ENCODE results near the gene HDAC9. TPM values are rescaled to one million over a fixed set of nuclear protein-coding genes. Genes with fewer than 3 reads are reported as not detected.

HDAC9 gene
- total RNA-seq, 1 experiment from 2014 or later, result 3.0 TPM

GRCh38 chr7:18893156-18893555 is 397.6 kb downstream of the HDAC9 start:
- no peak for DNase-seq (ENCODE audit: low spot score)

GRCh38 chr7:18894155-18894554 is 398.6 kb downstream of the HDAC9 start:
- peak; percentile 4 for DNase-seq (ENCODE audit: low spot score)

- peak; percentile 5 for DNase-seq (ENCODE audit: low spot score)
These were observed 399.9 kb downstream of the HDAC9 start for GRCh38 chr7:18895456-18895855.

- no peak for DNase-seq (ENCODE audit: low spot score)
These were observed 400.9 kb downstream of the HDAC9 start for GRCh38 chr7:18896343-18896975.

GRCh38 chr7:18900236-18900635 is 404.7 kb downstream of the HDAC9 start:
- DNase-seq (ENCODE audit: low spot score), result no peak

GRCh38 chr7:18900803-18901202 is 405.3 kb downstream of the HDAC9 start:
- DNase-seq (ENCODE audit: low spot score), result no peak

- no peak for DNase-seq (ENCODE audit: low spot score)
These were observed 405.8 kb downstream of the HDAC9 start for GRCh38 chr7:18901351-18901750.

- no peak for DNase-seq (ENCODE audit: low spot score)
These were observed 406.5 kb downstream of the HDAC9 start for GRCh38 chr7:18901982-18902421.

- DNase-seq (ENCODE audit: low spot score), result no peak
These were observed 407.3 kb downstream of the HDAC9 start for GRCh38 chr7:18902892-18903291.

DNA sequence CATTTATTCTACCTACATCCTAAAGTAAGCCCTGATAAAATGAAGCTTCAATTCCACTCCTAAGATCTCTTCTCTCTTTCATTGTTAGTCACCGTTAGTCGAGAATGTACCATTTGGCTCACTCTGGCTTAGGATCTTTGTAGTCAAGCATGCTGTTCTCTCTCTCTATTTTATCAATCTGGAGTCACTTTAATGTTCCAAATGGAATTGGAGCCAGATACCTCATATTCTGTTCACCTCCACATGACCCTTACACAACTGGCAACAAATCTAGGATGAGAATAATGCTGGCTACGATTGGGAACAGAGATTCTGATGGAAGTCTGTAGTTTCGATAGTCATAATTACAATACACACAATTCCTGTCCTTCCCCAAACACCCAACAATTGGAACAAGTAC is 408.1 kb downstream of the HDAC9 start:
- no peak for DNase-seq (ENCODE audit: low spot score)

DNA sequence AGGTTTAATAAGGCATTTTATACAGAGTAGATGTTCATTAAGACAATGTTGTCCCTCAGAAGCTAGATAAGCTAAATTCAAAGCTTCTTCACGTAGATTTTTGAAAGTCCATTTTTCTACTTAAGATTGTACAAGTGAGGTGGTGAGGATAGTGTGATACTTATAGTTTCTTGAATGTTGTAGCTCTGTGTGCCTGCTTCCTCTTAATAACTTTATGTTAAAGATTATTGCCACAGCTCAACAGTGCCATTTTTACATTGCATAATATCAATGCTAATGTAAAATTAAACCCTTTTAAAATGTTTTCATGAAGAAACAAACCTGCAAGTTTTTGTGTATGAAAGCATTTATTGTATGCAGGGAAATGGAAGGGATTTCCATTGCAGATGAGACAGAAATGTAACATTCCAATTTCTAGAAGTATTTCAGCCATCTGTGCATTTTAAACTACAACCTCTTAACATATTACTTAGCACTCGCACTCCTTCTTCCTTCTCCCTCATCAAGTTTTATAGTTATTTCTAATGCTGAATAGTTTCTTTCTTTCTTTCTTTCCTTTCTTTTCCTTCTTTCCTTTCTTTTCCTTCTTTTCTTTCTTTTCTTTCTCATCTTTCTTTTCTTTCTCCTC is 409.9 kb downstream of the HDAC9 start:
- DNase-seq (ENCODE audit: low spot score), result no peak

DNA sequence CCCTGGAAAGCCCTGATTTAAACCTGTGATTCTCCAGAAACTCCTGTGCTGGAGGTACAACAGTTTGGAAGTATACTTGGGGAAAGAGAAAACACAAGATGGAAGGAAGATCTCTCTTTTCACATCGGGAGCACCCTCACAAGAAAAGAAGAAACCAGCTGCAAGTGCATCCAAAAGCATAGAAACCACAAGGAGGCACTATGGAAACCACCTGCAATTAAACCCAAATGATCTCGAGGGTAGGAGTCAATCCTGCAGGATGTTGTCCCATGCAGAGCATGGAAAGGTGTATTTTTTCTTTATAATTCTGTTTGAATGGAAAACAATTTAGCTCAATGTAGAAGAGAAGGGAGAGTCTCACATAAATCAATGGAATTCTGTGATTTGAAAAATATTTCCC is 411.4 kb downstream of the HDAC9 start:
- peak; percentile 1 for DNase-seq (ENCODE audit: low spot score)

- no peak for DNase-seq (ENCODE audit: low spot score)
These were observed 417.6 kb downstream of the HDAC9 start for GRCh38 chr7:18913106-18913505.

DNA sequence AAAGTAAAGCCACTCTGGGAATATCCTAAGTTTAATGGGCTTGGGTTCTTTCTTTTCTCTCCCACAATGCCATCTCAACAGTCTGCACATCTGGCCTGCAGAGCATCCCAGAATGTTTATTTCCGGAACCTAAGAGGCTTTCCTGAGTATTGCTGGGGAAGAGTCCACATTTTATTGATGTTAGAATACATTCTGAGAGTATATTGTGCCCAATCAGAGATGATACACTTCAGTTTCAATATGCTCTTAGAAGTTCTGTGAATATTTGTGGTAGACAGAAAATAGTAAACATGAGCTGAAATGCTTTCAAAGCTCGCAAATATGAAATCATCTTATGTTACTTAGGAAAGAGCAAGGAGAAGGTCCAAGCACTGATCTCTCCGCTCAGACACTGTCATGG is 421.3 kb downstream of the HDAC9 start:
- DNase-seq (ENCODE audit: low spot score), result no peak

DNA sequence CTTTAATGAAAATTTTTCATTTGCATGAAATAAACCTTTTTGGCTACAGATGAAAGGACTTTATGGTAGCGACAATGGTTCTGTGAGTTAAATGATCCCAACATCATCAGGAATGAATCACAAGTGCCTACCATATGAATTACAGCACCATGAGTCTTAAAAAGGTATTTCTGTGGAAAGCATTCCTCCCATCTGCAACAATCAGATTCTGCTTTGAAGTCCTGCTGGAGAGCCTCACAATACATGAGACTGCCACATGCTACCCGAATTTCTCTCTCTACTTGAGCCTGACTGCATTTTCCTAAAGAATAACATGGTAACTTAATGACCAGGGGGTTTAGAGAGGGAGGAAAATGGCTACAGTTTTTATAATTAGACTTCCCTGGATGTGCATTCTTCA is 431.6 kb downstream of the HDAC9 start:
- no peak for DNase-seq (ENCODE audit: low spot score)

GRCh38 chr7:18936265-18936664 is 440.7 kb downstream of the HDAC9 start:
- no peak for DNase-seq (ENCODE audit: low spot score)

- DNase-seq (ENCODE audit: low spot score), result no peak
These were observed 444.4 kb downstream of the HDAC9 start for GRCh38 chr7:18939771-18940592.

DNA sequence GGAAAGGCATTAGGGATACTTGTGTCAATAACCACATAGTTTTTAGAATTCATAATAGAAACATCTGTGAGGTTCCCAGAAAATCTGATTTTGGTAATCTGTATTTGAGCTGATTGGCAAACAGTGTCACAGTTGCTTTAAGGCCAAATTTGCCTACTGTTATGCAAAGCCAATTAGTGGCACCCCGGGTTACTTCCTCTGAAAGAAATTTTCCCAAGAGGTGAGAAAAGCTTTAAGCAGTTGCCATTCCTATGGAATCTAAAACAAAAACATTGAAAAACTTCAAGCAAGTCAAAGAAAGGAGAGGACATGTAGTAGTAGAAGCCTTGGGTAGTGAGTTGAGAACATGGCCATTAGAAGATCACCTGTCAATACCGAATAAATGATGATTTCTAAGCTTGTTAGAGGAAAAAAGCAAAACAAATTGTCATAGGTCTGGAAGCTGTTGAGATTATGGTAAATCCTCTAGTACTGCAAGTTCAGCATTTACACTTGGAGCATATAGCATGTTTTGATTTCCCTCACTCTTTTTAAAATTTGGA is 445.1 kb downstream of the HDAC9 start:
- DNase-seq (ENCODE audit: low spot score), result no peak

GRCh38 chr7:18941207-18941606 is 445.7 kb downstream of the HDAC9 start:
- no peak for DNase-seq (ENCODE audit: low spot score)

DNA sequence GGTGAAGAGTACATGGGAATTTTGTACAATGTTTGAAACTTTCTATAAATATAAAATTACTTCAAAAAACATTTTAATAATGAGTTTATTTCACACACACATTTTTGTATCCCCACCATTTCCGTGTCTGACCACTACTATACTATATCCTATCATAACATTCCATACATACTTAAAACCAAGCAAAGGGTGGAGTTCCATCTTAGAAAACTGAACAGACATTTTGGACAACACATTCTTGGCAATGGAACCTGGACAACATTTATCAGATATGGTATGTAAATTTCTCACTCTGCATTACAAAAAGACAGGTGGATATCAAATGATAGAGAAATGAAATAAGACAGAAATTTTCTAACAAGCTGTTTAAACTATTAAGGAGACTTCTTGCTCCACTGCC is 453.0 kb downstream of the HDAC9 start:
- DNase-seq (ENCODE audit: low spot score), result no peak

- DNase-seq (ENCODE audit: low spot score), result no peak
These were observed 457.3 kb downstream of the HDAC9 start for GRCh38 chr7:18952846-18953245.

DNA sequence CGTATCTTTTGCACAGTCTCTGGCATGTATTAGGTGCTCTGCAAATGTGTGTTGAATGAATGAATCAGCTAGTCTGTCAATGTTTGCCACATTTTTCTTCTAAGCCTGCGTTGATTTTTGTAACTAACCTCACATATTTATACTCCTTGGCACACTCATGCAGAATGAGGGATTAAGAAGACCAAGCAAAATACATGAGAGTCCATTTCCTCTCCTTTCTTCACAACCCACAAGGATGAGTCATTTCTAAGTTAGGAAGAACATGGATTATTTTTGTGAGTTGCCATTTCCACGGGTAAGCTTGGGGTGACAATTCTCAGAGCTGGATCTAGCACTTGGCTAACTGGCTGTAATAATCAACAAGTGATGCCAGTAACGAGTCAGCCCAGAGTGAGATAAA is 463.1 kb downstream of the HDAC9 start:
- no peak for DNase-seq (ENCODE audit: low spot score)

Measured in HT-29 (cell line).